ENCODE data around the gene FCRLB.

GRCh38 chr1:161731981-161732718, 10.8 kb downstream of the FCRLB start:
- TF ChIP-seq CTCF (IDR thresholded peaks at IDR 0.05) (no peak), POLR2AphosphoS5 (IDR thresholded peaks at IDR 0.05) (no peak), POLR2A (IDR thresholded peaks at IDR 0.05) (no peak), EP300 (IDR thresholded peaks at IDR 0.05; ENCODE audit: low read depth) (no peak)

Data from transverse colon (tissue), 4 donors.